Subcutaneous adipose tissue (tissue), 4 donors: Measurements from ENCODE around the gene SPTBN5. TPM values are rescaled to one million over a fixed set of nuclear protein-coding genes. Genes with fewer than 3 reads are reported as not detected.

Source experiments
- CTCF ChIP-seq: fragments of 450-650 bp; IDR thresholded peaks from one replicate; pipeline ENCODE4 v1.5.1; 2016; ENCODE audit warnings: low read depth, mild to moderate bottlenecking, control low read depth, antibody characterized with exemption, moderate library complexity
- total RNA-seq, 4 donors: library from RNA; depleted of rRNA; stranded (reverse); fragments of >200 nt; gene quantifications; one replicate each; pipeline ENCODE4 v1.1.0, GENCODE V29; 2016

The SPTBN5 gene
- total RNA-seq, 4 donors from 2014 or later, result 0.17 to 1.5 (median 0.52) TPM

DNA sequence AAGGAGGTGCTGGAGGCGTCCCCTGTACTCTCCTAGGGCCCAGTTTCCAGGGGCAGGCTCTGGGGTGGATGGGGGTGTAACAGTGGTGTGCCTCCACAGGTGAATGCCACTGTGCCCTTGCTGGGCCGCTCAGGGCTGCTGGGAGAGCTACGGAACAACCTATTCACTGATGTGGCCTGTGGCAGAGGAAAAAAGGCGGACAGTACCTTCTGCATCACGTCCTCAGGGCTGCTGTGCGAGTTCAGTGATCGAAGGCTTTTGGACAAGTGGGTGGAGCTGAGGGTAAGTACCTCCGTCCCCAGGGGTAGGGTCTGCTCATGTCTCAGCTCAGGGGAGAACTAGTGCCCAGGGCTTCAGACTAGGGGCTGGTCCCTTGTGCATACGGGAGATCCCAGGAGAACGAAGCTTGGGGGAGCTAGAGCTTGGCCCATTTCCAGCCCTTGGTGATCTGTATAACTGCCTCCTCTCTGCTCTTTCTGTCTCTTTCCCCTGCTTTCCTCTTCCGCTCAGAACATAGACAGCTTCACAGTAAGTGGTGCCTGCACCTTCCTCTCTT is 81.0 kb downstream of the SPTBN5 start:
- no peak for TF ChIP-seq CTCF

- TF ChIP-seq CTCF, result no peak
Observed at GRCh38 chr15:41811432-41812195, 82.2 kb downstream of the SPTBN5 start.

DNA sequence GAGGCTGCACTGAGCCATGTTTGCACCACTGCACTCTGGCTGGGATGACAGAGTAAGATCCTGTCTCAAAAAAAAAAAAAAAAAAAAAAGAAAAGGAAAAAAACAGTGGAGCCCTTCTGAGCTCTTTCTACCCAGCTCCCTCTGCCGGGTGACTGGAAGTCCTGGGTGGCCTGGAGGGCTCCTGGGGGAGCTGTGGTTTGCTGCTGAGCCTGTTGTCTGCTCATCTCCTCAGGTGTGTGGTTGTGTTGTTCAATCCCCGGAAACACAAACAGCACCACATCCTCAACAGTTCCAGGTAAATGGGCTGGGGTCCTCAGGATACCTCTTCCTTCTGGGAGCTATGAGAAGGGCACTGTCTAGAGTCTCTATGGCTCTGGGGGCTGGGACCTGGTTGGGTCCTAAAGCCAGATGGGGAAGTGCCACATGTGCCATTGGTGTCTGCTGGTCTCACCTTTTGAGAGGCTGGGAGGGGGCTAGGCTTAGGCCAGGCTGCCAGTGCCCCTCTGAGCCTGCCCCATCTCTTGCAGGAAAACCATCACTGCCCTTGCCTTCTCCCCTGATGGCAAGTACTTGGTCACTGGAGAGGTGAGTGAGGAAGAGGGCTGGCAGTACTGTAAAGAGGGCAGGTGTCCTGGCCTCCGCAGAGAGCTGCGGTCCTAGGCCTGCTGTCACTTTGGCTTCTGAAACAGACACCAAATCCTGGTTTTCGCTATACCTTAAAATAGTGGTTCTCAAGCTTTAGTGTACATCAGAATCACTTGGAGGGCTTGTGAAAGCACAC is 83.0 kb downstream of the SPTBN5 start:
- TF ChIP-seq CTCF, result no peak

DNA sequence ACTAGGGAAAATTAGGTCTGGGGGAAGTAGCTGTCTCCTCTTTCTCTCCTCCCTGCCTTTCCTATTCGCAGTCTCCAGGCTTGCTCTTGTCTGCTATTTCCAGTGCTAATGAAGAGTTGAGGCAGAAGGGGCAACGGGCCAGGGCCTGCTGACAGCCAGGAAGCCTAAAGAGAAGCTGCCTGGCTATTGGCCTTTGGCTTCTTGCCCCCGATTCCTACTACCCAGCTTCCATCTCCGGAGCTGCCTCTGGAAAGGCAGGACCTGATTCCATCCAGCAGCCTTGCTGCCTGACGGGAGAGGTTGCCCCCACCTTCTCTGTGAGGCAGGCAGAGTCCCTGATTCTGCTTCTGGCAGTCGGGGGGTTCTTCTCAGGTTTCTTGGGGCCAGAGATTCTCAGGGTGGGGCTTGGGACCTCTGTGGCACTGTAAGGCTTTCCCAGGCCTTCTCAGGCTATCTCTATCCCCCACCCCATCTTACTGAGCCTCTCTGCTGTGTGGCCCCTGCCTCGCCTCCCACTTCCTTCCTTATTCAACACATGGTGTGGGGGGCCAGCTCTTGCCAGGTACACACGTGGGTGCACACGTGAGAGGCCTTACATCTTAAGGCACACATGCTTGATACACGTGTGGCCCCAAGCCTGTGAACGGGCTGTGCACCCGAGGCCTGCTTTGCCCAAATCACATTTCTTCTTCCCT is 84.2 kb downstream of the SPTBN5 start:
- TF ChIP-seq CTCF, result no peak

- TF ChIP-seq CTCF, result no peak
Observed at GRCh38 chr15:41809121-41809520, 84.7 kb downstream of the SPTBN5 start.

DNA sequence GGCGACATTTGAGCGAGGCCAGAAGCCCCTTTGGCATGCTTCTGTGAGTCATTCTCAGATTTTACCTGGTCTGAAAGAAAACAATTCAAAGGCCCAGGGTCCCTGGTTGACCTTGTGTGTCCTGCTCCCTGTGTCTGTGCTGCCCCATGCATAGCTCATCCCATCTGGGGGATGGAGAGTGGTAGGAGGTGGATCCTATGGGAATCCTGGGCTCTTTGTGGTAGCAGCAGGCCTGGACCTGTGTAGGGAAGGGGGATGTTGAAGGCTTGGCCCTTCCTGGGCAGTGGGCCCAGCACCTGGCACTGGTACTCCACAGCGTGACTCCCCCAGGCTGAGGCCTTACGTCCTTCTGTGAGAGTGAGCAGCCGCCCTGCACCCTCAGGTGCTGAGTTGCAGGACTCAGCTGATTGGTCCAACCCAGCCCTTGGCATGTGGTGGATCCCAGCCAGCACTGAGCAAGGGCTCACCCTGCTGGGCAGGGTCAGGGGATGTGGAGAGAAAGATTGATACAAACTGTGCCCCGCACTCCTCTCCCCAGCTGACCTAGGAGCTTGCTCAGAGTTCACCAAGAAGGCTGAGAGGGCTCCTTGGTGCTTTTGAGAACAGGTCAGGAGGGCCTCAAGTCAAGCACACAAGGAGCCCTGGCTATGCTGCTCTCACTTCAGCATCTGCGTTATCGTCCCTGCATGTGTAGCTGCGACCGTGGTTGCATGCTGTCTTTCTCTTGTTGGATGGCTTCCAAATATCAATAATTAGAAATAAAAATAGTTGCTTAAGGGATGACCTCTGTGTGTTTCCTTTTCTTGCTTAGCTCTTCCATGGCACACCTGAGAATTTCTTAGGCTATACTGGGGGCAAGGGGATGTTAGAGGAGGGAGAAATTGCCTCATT is 87.3 kb downstream of the SPTBN5 start:
- TF ChIP-seq CTCF, result no peak
